Liver (tissue), 3 donors: ENCODE measurements around the gene SATB1.

Experiments
- CTCF ChIP-seq: fragments of 150-350 bp; IDR thresholded peaks from 2 replicates; pipeline ENCODE4 v1.5.1; 2017; ENCODE audit warnings: improper control_type of control experiment, low read depth, low read length; ENCODE audit not compliant: missing input control
- HNF4G ChIP-seq: IDR thresholded peaks from 2 replicates; pipeline ENCODE4 v1.6.1; 2016; ENCODE audit warnings: antibody characterized with exemption
- donor health status: healthy.
- donor health status: healthy.

- TF ChIP-seq CTCF (no peak), HNF4G (no peak)
These were observed 117.6 kb downstream of the SATB1 start for GRCh38 chr3:18307529-18307928.
